Bone marrow (tissue), 2 donors: ENCODE measurements around the gene NTRK2.

Experiments used
- DNase-seq, 2 donors: peaks; one replicate each; lab custom pipeline; 2025; lab: John Stamatoyannopoulos, UW

NTRK2 gene

DNA sequence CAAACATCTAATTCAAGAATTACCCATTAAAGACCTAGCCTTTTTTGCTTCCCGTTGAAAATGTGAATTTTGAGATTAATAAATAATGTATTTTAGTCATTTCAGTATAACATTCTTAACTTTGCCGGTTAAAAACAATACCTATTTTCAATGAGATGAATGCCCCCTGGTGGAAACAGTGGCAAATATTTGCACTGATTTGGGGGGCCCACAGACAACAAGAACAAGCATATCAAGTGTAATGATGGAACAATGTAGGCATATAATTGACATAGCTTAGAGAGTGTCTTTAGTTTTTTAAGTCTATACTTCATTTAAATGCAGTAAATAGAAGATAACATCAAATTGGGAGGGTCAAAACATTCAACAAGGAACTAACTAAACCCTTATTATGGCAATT lies 111.9 kb downstream of the NTRK2 start:
- no peak for DNase-seq

DNA sequence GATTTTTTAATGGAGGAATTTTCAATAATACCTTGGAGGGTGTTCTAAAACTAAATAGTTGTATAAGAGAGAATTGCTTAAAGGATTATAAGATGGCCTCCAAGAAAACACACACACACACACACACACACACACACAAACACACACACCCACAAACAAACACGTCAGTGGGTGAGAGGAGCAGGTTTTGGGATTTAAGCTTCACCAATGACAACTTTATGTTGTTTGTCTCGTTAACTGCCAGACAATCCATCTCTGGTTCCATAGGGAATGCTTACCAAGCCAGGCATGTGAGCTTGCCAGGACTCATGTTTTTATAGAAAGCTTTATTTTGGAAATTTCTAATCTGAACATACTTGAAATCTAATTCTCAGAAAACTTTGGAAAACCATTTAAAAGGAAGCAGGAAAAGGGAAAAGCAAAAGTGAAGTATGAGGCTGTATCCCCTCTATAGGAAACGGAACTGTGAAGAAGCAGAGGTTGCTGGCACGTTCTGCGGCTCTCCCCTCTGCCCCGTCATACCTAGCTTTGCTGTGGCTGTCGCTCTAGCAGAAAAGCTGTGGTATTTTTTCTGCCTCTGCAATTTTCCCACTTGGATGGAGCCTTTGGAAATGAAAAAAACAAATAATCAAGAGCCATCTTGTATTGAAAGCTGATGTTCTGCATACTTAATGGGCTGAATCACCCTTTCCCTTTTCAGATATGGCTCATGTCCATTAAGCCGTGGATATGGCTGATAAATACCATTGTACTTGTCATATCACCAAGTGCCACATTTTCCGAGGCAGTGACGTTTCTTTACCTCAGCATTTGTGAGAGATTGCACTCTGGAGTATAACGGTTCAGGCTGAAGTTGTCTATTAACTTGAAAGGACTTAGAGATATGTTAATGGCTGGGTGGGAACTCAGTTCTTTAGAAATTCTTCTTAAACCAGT lies 112.7 kb downstream of the NTRK2 start:
- DNase-seq = no peak

DNA sequence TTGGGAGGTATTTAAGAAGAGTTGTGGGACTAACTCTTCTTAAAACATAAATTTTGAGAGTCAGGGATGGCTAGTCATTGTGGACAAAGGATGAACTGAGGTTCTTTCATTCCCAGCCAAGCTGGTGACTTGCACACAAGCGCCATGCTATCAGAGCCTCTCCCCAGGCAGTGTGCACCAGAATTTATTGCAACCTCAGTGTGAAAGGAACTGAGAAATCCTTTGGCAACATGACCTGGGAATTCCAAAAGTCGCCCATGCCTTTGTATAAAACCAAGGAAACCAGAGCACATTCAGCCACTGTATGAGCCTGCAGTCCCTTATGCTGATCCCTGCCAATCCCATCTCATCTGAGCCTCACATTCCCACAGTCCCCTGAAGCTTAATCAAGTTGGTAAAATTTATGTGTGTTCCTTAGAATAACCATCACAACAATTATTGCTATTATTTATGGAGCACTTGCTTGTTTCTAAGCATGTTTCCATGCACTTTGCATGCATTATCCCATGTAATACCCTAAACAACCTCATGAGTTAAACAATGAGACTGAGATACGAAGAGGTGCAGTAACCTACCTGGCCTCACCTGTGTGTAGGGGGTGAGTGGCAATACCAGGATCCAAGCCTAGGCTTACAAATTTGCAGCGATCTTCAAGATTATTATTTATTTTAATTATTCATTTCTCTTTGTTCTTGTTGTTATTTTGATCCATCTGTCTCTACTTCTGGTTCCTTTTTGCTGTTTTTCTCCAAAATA lies 116.4 kb downstream of the NTRK2 start:
- no peak for DNase-seq

DNA sequence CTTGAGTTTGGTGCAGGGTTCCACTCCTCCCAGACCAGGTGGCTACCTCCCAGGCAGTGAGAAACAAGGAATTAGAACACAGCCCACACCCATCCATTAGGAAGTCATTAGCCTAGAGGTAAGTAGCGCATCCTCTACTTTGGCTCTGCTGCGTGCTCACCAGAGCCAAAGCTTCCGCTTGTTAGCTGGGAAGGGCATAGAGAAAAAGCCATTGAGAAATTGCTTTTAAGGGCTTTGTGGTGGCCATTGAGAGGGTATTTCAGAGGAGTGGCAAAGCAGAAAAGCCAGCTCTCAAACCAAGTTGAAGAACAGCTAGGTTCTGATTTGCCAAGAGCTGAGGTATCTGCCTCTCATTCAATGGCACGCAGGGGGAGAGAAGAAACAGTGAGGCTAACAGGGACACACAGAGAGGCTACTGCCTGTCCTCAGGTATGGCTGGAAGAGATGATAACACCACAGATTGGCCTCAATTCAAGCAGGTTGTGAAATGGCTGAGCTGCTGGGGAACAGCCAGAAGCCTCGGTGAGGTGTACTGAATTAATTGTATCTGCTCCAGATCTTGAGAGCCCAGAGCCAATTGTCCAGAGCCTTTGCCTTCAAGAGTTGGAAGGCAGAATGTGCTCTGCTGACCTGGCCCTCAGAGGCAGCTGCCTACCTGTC lies 119.4 kb downstream of the NTRK2 start:
- no peak for DNase-seq

DNA sequence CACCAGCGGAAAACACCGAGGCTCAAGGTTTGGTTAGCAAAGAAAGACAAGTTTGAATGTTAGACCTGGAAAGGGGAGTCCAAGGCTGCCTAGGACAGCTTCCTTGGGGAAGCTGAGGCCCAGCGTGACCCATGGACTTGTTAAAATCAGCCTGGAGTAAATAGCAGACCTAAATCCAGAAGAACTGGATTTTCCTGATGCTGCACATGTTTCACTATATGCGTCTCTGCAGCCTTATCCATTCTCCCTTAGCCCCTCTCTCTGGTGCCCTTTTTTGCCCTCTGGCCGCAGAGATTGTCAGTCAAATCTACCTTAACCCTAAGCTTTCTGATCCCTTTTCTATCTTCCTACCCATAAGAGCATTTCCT lies 119.9 kb downstream of the NTRK2 start:
- DNase-seq = no peak

DNA sequence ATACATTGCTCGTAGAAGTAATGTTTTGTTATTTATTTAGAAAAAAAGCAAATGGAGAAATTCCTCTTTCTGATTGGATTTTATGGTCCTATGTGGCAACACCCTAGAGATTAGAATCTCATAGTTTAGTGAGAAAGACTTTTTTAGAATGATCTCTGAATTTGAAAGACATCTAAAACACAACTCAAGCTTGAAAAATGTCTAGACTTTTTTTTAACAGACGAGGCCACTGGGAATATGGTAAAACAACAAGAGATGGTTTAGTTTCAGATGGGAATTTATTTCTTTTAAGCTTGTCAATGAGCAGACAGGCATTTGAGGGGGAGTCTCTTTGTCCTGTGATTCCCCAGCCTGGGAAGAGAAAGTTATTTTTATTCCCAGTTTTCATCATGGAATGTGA lies 122.1 kb downstream of the NTRK2 start:
- no peak for DNase-seq

DNA sequence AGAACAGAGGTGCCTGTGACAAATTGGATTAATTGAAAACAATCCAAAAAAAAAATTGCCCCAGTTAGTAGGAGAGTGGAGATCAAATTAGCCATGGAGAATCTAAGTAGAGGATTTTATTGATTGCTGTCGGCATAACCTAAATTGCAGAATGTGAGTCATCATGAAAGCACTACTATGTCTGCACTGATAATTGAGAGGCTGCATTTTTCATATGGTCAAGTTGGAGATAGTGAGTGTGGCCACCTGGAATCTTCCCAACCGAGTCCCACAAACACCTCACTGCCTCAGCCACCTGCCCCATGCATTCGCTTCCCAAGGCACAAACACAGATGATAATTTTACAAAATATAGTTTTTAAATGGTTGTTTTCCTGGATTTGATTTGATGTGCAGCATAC lies 123.7 kb downstream of the NTRK2 start:
- DNase-seq = no peak

DNA sequence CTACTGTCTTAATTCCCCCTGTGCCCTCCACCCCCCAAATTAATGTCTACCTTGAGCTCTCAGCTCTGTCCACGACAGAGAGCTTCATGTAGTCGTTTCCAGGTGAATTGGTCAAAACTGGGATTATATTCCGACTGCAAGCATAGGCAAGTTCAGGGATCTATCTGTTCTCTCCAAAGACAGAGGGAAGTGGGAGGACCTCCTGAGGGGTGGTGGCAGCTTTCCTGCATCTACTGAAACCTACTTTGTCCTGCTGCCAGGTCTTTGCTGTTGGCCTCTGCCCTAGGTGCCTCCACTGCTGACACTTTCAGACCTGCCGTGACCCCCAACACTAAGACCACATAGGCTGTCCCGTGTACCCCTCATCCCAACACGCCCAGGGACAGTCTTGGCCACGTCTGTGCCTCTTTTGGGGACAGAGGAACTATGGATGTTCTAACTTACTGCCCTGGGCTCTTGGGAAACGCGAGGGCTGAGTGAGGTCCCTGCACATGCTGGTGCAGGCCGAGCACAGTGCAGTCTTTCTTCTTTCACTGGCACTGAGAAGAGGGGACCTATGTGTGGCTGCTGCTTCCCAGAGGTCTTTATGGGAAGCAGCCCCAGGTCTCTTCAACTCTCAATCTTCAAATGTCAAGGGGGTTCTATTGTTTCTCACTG lies 125.6 kb downstream of the NTRK2 start:
- DNase-seq = no peak

DNA sequence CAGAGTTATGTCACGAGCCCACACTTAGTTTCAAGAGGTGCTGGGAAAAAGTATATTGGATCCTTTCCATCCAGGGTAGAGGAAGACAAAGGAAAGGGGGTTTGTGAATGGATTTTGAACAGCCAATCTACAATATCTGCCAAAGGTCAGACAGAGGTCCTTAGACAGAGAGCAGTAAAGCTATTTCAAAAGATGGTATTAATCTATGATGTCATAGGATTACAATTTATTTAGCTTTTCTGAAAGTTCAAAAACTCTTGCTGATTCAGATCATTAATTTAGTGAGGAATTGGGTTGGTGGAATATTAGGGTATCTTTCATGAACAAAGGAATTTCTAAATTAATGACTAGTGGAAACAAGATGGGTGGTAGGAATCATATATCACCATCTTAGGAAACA lies 126.9 kb downstream of the NTRK2 start:
- DNase-seq = no peak

DNA sequence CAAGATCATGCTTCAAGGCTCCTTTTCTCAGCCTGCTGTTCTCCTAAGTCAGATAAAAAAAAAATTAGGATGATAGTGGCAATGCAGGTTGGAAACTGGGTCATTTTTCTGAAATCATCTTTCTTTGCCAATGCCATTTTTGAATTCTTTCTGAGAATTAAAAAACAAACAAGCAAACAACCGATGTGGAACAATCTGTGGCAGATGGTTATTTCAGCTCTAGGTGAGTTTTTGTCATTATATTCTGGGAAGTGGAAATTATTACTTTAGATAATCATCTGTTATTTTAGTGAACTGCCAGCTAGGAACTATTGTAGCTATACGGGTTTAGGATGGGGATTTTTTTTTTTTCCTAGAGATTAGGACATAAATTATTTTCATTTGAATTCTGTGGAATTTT lies 129.7 kb downstream of the NTRK2 start:
- no peak for DNase-seq

DNA sequence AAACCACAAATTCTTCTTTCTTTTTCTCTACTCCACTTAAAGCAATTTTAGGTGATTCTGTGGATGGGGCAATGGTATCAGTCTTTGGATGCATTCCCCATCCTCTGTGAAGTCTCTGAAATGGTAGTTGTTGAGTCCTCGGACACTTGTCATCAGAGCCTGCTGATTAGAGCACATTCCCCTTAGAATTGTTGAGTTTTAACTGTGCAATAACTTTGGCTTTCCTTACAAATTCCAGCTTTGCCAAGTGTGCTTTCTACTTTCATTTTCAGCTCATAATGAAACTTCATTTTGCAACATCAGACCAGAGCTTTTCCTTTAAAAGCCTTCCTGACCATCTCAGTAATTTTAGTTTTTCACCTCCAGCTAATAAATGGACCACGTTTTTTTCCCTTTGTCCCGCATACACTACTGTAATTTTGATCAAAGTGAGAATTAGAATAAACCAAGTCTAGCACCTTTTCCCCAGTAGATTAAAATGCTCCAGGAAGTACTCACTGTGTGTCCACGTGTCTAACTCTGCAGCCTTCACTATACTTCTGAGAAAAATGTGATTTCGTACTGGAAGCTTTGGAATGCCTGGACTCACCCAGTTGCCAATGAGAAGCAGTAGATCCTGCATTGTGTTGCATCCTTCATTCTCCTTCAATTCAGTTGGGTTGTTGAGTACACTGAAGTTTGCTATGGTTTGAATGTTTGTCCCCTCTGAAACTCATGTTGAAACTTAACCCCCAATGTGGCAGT lies 135.6 kb downstream of the NTRK2 start:
- no peak for DNase-seq

DNA sequence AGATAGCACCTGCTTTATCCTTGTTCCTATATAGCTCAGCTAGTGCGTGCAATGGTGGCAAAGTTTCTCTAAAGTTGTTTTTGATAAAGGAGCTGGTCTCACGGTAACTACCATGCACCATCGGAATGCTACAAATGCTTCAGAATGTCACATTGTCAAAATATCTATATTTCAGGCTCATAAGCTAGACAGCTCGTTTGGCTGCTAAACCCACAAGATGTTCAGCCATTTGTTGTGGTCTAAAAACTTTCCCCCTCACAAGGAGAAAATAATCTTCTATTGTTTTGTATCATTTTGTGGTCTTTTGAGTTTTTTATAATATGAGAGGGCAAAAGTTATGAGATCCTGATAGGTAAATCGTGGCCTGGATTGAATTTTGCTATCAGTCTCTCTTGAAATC lies 137.9 kb downstream of the NTRK2 start:
- no peak for DNase-seq

DNA sequence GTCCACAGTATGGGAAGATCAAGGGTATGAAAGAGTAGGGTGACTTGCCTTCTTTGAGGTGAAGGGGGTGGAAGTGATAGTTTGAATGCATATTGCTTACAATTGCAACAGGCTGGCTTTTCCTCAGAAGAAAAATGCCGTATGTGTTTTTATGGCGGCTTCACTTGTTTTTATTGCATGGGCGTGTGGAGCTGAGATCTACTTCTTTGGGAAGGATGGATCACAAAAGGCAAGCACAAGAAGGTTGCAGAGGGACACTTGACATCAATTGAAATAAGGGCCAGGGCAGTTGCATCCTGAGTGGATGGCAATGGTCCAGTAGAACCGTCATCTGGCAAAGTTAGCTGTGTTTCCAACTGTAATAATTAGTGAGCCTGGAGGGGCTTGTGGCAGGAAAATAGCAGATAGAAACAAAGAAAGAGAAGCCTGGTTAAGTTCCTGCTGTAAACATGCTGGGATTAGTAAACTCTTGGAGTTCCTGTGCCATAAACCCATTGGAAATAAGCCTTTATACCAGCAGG lies 138.4 kb downstream of the NTRK2 start:
- DNase-seq = no peak

DNA sequence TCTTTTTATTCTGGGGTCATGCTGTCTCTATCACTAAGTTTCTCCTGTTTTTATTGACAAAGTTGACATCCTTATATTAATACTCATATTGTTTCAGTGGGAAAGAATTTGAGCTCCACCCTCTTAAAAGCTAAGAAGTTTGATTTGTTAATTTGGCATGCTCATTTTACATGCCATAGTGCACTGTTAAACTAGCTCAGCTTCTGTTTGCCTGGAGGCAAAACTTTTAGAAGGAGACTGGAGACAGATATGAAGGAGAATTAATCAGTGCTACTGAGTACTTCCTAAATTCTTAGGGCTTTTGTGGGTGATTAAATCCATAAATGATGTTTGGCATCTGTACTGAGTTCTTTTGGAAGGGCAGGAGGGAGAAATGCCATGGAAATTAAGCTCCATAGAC lies 138.9 kb downstream of the NTRK2 start:
- no peak for DNase-seq

DNA sequence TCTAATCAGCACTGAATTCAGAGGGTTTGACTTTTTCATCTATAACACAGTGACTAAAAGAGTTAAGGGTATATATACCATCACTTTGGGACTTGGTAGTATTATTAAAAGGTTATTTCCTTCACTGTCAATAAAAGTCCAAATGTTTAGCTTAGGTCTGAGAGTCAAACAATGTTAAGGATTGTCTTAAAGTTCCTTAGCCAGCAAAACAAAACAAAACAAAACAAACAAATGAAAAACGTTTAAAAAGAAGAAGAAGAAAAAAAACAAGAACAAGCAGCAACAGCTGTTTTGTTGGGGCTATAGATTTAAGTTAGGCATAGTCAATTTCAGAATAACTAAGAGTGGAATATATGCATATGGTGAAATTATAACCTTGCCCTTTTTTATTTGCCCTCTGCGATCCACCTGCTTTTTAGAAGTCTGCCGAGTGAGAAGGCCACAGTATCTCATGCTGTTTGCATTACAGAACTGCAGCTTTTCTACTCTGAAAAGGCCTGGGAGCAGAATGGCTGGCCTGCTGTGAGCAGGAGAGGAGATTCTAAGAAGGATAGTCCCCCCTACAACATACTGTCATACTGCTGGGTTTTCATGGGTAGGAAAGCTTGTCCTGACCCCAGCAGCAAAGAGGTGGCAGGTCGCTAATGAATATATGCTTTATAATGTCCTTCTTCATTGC lies 141.7 kb downstream of the NTRK2 start:
- no peak for DNase-seq

DNA sequence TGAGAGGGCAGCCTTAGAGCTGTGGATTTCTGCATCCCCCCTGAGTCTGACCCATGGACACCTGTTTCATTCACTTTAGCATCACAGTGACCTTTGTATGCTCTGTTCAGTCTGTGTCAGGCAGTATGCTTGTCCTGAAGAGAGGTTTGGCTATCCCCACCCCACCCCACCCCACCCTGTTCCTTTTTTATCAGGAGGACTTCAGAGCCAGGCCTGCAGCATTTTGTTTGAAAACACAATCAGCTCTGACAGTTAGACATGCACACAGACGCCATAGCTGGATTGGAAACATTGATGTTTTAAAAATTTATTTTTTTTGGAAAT lies 142.2 kb downstream of the NTRK2 start:
- no peak for DNase-seq

DNA sequence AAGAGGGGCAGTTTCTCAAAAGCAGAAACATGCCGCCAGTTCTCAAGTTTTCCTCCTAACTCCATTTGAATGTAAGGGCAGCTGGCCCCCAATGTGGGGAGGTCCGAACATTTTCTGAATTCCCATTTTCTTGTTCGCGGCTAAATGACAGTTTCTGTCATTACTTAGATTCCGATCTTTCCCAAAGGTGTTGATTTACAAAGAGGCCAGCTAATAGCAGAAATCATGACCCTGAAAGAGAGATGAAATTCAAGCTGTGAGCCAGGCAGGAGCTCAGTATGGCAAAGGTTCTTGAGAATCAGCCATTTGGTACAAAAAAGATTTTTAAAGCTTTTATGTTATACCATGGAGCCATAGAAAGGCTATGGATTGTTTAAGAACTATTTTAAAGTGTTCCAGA lies 142.8 kb downstream of the NTRK2 start:
- no peak for DNase-seq

DNA sequence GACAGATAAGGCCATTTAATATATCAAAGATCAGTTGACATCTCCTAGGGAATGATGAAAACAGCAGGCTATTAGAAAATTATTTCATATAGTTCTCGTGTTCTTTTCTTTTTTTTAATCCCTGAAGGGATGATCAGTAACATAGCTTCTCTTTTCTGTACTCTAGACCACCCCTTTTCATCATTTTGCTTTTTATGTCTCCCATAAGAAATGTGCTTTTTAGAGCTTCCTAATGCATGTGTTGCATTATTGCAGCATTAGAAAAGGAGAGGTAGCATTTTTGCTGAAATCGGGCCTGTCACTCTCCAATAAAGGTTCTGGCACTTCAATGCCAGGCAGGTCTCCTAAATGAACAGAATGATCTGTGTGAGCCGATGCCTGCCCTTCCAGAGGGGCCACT lies 143.3 kb downstream of the NTRK2 start:
- no peak for DNase-seq

DNA sequence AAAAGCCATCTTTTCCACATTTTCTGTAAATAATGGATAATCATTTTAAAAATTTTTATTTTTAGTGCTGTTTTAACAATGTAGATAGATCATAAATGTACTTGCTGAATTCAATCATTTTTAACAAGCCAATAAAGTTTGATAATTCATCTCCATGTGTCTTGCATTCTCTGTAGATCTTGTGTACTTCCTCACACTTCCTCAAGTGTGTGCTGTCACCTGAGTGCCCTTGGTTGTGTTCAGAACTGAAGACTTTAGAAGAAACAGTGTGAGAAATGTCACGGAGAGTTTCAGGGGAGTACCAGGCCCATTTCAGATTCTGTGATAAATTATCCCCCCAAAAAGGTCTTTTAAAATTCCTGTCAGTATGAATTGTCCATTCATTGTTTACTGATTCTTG lies 146.0 kb downstream of the NTRK2 start:
- no peak for DNase-seq

DNA sequence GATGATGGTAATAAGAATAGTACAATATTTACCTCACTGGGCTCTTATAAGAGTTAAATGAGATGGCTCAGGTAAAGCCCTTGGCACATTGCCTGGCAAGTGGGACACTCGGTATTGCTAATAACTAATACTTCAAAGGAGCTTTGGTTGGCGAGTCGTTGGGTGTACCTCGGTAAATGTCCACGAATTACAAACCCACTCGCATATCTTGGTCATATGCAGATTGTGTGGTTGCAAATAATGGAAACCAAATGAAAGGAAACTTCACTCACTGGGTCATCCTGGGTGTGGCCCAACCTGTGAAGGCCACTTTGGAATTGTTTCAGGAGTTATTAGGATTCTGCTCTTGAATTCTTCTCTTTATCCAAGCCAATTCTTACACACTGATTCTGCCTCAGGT lies 147.5 kb downstream of the NTRK2 start:
- DNase-seq = no peak

DNA sequence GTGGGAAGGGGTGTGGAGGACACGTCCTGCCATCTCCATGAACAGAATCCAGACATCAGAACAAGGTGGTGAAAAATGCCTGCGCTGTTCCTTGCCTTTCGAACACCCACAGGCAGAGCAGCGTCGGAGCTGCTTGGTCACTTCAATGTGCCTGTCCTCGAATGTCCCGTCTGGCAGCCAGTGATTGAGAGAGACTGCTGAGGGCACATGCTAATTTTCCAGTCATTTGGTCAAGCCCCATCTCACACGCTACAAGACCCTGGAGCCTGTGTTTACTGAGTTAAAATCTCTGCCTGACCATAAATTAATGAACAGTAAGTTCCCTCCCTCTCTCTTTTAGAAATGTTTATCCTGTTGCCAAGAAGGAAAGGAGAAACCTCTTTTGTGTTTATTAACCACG lies 149.3 kb downstream of the NTRK2 start:
- no peak for DNase-seq
